Memory B cell (primary cell): ENCODE data around the gene ADH1A.
"Not testable (repeated sequence)": the region's sequence is repeated elsewhere in the genome, so short reads cannot be mapped to it uniquely, and the experiment has no call there.

Experiments
- ATAC-seq: fragments of 150-1000 bp; cut with Tn5 transposase; 2 replicates; pipeline ENCODE4 v1.10.0; 2021; ENCODE audit warnings: low read depth, mild to moderate bottlenecking, moderate library complexity
- DNase-seq, 2 donors: peaks; one replicate each; pipeline ENCODE4 v3.0.0; 2022; ENCODE audit warnings: low spot score in 2 of 2
- H3K27ac Mint-ChIP-seq: one replicate; pipeline ENCODE4 v1.8.0; 2022; ENCODE audit warnings: mild to moderate bottlenecking, moderate library complexity, mixed read lengths
- H3K27me3 Mint-ChIP-seq: one replicate; pipeline ENCODE4 v1.8.0; 2022; ENCODE audit warnings: mixed read lengths
- H3K36me3 Mint-ChIP-seq: one replicate; pipeline ENCODE4 v1.8.0; 2022; ENCODE audit warnings: mild to moderate bottlenecking, mixed read lengths
- H3K4me1 Mint-ChIP-seq: one replicate; pipeline ENCODE4 v1.8.0; 2022; ENCODE audit warnings: mixed read lengths
- H3K4me3 Mint-ChIP-seq: one replicate; pipeline ENCODE4 v1.8.0; 2022; ENCODE audit warnings: mild to moderate bottlenecking, moderate library complexity, mixed read lengths
- H3K9me3 Mint-ChIP-seq: one replicate; pipeline ENCODE4 v1.8.0; 2022; ENCODE audit warnings: mixed read lengths

The ADH1A gene

DNA sequence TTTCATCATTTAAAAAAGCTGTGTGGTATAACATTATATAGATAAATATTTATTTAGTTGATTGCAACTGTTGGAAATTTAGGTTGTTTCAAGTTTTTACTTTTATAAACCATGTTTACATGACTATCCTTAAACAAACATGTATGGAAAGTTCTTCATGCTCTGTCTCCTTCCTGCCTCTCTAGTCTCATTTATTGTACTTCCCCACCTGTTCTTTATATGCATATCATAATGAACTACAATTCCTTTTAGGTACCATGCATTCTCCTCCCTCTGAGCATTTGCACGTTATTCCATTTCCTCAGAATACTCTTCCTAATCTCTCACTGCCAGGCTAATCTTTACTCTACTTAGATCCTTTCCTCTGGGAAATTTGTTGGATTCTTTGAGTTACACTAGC lies 54.8 kb downstream of the ADH1A start:
- Mint-ChIP-seq H3K27ac (no peak overlapping the region), H3K4me1 (no peaks in the 10 kb centered on the region), H3K9me3 (peaks cover 3% of the 10 kb centered on the region), H3K27me3 (peaks cover 2% of the 10 kb centered on the region), H3K36me3 (peaks cover 2% of the 10 kb centered on the region), H3K4me3 (no peak overlapping the region)
- no peak for DNase-seq
- no peak for ATAC-seq

DNA sequence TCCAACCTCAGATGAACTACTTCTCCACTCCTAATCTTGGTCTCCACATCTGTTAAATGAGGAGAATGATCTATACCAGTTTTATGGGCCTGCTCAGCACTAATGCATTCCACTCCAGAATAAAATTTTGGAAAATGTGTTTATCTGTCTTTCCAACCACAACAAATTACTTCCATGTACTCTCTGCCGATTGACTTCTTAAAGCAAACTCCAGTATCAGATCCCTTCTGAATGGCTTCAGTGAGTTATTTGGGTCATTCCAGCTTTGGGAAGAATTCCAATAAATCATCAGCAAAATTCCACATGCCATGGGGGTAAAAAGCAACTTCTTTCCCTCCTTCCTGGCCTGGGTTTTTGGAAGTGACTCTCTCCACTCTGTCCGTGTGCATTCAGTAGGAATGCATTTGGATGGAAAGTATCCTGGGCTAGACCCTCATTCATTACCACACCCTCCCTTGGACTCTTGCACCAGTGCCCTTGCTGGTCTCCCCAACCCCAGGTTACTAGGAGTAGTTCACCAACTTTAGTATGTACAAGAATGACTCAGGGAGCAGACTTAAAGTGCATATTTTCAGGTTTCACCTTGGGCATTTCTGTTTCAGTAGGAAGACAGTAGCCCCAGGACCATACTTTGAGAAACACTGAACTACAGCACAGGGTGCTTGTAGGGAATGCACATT lies 56.3 kb downstream of the ADH1A start:
- peaks cover 2% of the 10 kb centered on the region for H3K27me3 Mint-ChIP-seq
- ATAC-seq = no peak
- peaks cover 9% of the 10 kb centered on the region for H3K9me3 Mint-ChIP-seq

DNA sequence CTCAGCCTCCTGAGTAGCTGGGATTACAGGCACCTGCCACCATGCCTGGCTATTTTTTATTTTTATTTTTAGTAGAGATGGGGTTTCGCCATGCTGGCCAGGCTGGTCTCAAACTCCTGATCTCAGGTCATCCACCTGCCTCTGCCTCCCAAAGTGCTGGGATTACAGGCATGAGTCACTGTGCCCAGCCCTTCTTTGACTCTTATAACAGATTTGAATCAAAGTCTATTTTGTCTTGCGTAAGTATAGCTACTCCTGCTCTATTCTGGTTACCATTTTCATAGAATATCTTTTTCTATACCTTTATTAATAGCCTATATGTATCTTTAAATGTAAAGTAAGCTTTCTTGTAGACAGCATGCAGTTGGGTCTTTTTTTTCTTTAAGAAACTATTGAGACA lies 57.4 kb downstream of the ADH1A start:
- not testable (repeated sequence) for H3K27me3 Mint-ChIP-seq, H3K36me3 Mint-ChIP-seq, H3K4me1 Mint-ChIP-seq, DNase-seq, H3K27ac Mint-ChIP-seq, H3K4me3 Mint-ChIP-seq, ATAC-seq
- H3K9me3 Mint-ChIP-seq = peaks cover 11% of the 10 kb centered on the region

More for the DNA sequence above, 56.3 kb downstream of the ADH1A start:
- Mint-ChIP-seq H3K4me1 (no peaks in the 10 kb centered on the region), H3K4me3 (no peak overlapping the region), H3K27ac (no peak overlapping the region), H3K36me3 (peaks cover 2% of the 10 kb centered on the region)
- DNase-seq = no peak

- not testable (repeated sequence) for H3K36me3 Mint-ChIP-seq, H3K9me3 Mint-ChIP-seq, H3K27me3 Mint-ChIP-seq, H3K4me3 Mint-ChIP-seq, DNase-seq, ATAC-seq, H3K27ac Mint-ChIP-seq, H3K4me1 Mint-ChIP-seq
Measured at GRCh38 chr4:99228706-99229105, 62.1 kb downstream of the ADH1A start.

DNA sequence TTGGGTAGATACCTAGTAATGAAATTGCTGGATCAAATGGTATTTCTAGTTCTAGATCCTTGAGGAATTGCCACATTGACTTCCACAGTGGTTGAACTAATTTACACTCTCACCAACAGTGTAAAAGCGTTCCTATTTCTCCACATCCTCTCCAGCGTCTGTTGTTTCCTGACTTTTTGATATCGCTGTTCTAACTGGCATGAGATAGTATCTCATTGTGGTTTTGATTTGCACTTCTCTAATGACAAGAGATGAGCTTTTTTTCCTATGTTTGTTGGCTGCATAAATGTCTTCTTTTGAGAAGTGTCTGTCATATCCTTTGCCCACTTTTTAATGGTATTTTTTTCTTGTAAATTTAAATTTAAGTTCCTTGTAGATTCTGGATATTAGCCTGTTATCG lies 63.1 kb downstream of the ADH1A start:
- not testable (repeated sequence) for H3K4me3 Mint-ChIP-seq, H3K9me3 Mint-ChIP-seq

More for the DNA sequence above, 63.1 kb downstream of the ADH1A start:
- not testable (repeated sequence) for ATAC-seq, H3K4me1 Mint-ChIP-seq, H3K27me3 Mint-ChIP-seq, H3K27ac Mint-ChIP-seq, H3K36me3 Mint-ChIP-seq, DNase-seq
